Measurements from ENCODE around the gene MSMP.

- TF ChIP-seq POLR2AphosphoS5 (IDR thresholded peaks at IDR 0.05; ENCODE audit: borderline replicate concordance, low read depth, low read length) (no peak), FOXP2 (optimal IDR thresholded peaks at IDR 0.05; ENCODE audit: control extremely low read depth, extremely low read length, insufficient read depth) (no peak)
Measured at GRCh38 chr9:35757892-35758275, 3.8 kb upstream of the MSMP start.

All from SK-N-MC (cell line).